ENCODE measurements around the gene MACROH2A2. TPM values are rescaled to one million over a fixed set of nuclear protein-coding genes. Genes with fewer than 3 reads are reported as not detected.
A peak's percentile ranks its signal among the peaks of the same experiment; 100 is the strongest.

Gene MACROH2A2
- total and polyA plus RNA-seq, 7 experiments from 2014 or later: 3.1 to 6.0 (median 4.2) TPM

GRCh38 chr10:70112071-70112470 is 59.4 kb downstream of the MACROH2A2 start:
- no peak for ATAC-seq
- no peak for DNase-seq
- ChIA-PET POLR2A (no interaction called here), CTCF (no interaction called here)
- intact Hi-C loops (cut with micrococcal nuclease): no loop called here
- peaks cover 0 to 37% (median 5%) of the 10 kb centered on the region in 5 donors for H3K36me3 Mint-ChIP-seq
- H3K27ac Mint-ChIP-seq: no peak overlapping the region
- Histone ChIP-seq H3K4me1 (ENCODE audit: control insufficient read depth in 2 of 2, insufficient read depth in 2 of 2, low read length in 2 of 2) (peaks cover 0 to 6% of the 10 kb centered on the region in 2 donors), H3K9me3 (ENCODE audit: control insufficient read depth in 2 of 3, low read length in 3 of 3) (no peaks in the 10 kb centered on the region), H3K4me3 (ENCODE audit: low read length) (no peak overlapping the region), H3K27me3 (ENCODE audit: control insufficient read depth in 2 of 2, insufficient read depth in 2 of 2, low read length in 2 of 2) (no peaks in the 10 kb centered on the region), H3K27ac (ENCODE audit: low read depth, low read length) (no peak overlapping the region), H3K36me3 (ENCODE audit: control insufficient read depth in 2 of 3, insufficient read depth in 3 of 3, low read length in 3 of 3) (peaks cover 0 to 53% (median 4%) of the 10 kb centered on the region in 3 experiments)
- H3K9me3 Mint-ChIP-seq: no peaks in the 10 kb centered on the region
- H3K27me3 Mint-ChIP-seq: no peaks in the 10 kb centered on the region
- H3K4me3 Mint-ChIP-seq: no peak overlapping the region
- H3K4me1 Mint-ChIP-seq: peaks cover 4 to 10% (median 5%) of the 10 kb centered on the region in 7 donors

DNA sequence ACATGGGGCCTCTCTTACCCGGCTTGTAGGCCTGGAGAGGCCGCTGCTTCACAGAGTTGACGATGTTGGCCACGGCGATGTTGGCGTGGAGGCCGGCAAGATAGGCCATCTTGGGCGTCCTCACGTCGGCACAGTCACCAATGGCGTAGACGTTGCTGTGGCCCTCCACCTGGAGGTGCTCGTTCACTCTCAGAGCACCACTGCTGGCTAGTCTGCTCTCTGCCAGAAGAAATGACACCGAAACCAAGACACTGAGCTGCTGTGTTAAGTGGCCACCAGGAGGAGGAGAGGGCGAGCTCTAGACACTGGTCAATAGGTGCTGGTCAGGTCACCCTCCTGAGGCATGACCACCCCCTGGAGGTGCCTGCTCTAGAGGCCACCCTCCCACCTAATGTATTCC is 62.3 kb downstream of the MACROH2A2 start:
- H3K27me3 Mint-ChIP-seq: no peaks in the 10 kb centered on the region
- H3K4me1 Mint-ChIP-seq: peaks cover 4 to 10% (median 5%) of the 10 kb centered on the region in 7 donors
- Histone ChIP-seq H3K27ac (ENCODE audit: low read depth, low read length) (no peak overlapping the region), H3K4me1 (ENCODE audit: control insufficient read depth in 2 of 2, insufficient read depth in 2 of 2, low read length in 2 of 2) (peaks cover 0 to 6% of the 10 kb centered on the region in 2 donors), H3K4me3 (ENCODE audit: low read length) (no peak overlapping the region), H3K36me3 (ENCODE audit: control insufficient read depth in 2 of 3, insufficient read depth in 3 of 3, low read length in 3 of 3) (peaks cover 0 to 34% (median 4%) of the 10 kb centered on the region in 3 experiments), H3K9me3 (ENCODE audit: control insufficient read depth in 2 of 3, low read length in 3 of 3) (no peaks in the 10 kb centered on the region), H3K27me3 (ENCODE audit: control insufficient read depth in 2 of 2, insufficient read depth in 2 of 2, low read length in 2 of 2) (no peaks in the 10 kb centered on the region)
- CTCF ChIA-PET: interaction anchor here (0.9 to 6.2 kb wide), 7 partner anchors 21 to 249 kb away, joined by 3 to 49 read pairs (median 11); partner anchors contain the start of gene TYSND1
- no peaks in the 10 kb centered on the region for H3K9me3 Mint-ChIP-seq
- H3K27ac Mint-ChIP-seq: no peak overlapping the region
- H3K4me3 Mint-ChIP-seq: no peak overlapping the region
- no peak for DNase-seq
- POLR2A ChIA-PET: interaction anchor here (0.9 to 3.0 kb wide), 2 partner anchors 23 to 31 kb away, joined by 3 to 18 read pairs; partner anchors contain the start of gene TYSND1
- H3K36me3 Mint-ChIP-seq: peaks cover 0 to 37% (median 5%) of the 10 kb centered on the region in 5 donors
- intact Hi-C loops (cut with micrococcal nuclease): no loop called here
- no peak for ATAC-seq

GRCh38 chr10:70115948-70116682 is 63.5 kb downstream of the MACROH2A2 start:
- no peaks in the 10 kb centered on the region for H3K9me3 Mint-ChIP-seq

GRCh38 chr10:70117646-70118045 is 65.0 kb downstream of the MACROH2A2 start:
- ATAC-seq: no peak
- H3K27me3 Mint-ChIP-seq: no peaks in the 10 kb centered on the region
- no peak overlapping the region for H3K27ac Mint-ChIP-seq
- POLR2A ChIA-PET: interaction anchor here (0.6 to 0.8 kb wide), 2 partner anchors 10 to 50 kb away, joined by 3 read pairs; no protein-coding TSS in a partner anchor
- no peak overlapping the region for H3K27ac ChIP-seq (ENCODE audit: low read depth, low read length)
- peaks cover 0 to 29% (median 5%) of the 10 kb centered on the region in 5 donors for H3K36me3 Mint-ChIP-seq
- H3K4me3 ChIP-seq (ENCODE audit: low read length): no peak overlapping the region
- CTCF ChIA-PET: interaction anchor here (0.7 to 6.2 kb wide), 4 partner anchors 22 to 82 kb away, joined by 3 to 49 read pairs (median 26); partner anchors contain the start of gene TYSND1
- no peaks in the 10 kb centered on the region for H3K9me3 ChIP-seq (ENCODE audit: control insufficient read depth in 2 of 3, low read length in 3 of 3)
- no peaks in the 10 kb centered on the region for H3K9me3 Mint-ChIP-seq
- H3K4me1 ChIP-seq (ENCODE audit: control insufficient read depth in 2 of 2, insufficient read depth in 2 of 2, low read length in 2 of 2): peaks cover 0 to 6% of the 10 kb centered on the region in 2 donors
- H3K4me1 Mint-ChIP-seq: peaks cover 2 to 8% (median 5%) of the 10 kb centered on the region in 7 donors
- no peak overlapping the region for H3K4me3 Mint-ChIP-seq
- no peaks in the 10 kb centered on the region for H3K27me3 ChIP-seq (ENCODE audit: control insufficient read depth in 2 of 2, insufficient read depth in 2 of 2, low read length in 2 of 2)
- DNase-seq: no peak
- H3K36me3 ChIP-seq (ENCODE audit: control insufficient read depth in 2 of 3, insufficient read depth in 3 of 3, low read length in 3 of 3): peaks cover 0 to 24% (median 4%) of the 10 kb centered on the region in 3 experiments
- intact Hi-C loops (cut with micrococcal nuclease): no loop called here

More at GRCh38 chr10:70115948-70116682, 63.5 kb downstream of the MACROH2A2 start:
- no peak overlapping the region for H3K4me3 Mint-ChIP-seq
- POLR2A ChIA-PET: interaction anchor here (0.9 to 3.0 kb wide), 5 partner anchors 18 to 54 kb away, joined by 3 to 18 read pairs (median 4); partner anchors contain the start of genes SAR1A and TYSND1
- peaks cover 0 to 36% (median 4%) of the 10 kb centered on the region in 3 experiments for H3K36me3 ChIP-seq (ENCODE audit: control insufficient read depth in 2 of 3, insufficient read depth in 3 of 3, low read length in 3 of 3)
- peaks cover 0 to 6% of the 10 kb centered on the region in 2 donors for H3K4me1 ChIP-seq (ENCODE audit: control insufficient read depth in 2 of 2, insufficient read depth in 2 of 2, low read length in 2 of 2)
- H3K27me3 Mint-ChIP-seq: no peaks in the 10 kb centered on the region
- H3K27ac ChIP-seq (ENCODE audit: low read depth, low read length): no peak overlapping the region
- no peaks in the 10 kb centered on the region for H3K9me3 ChIP-seq (ENCODE audit: control insufficient read depth in 2 of 3, low read length in 3 of 3)
- ATAC-seq: peak; percentile 82
- peaks cover 0 to 37% (median 5%) of the 10 kb centered on the region in 5 donors for H3K36me3 Mint-ChIP-seq
- intact Hi-C loops (cut with micrococcal nuclease): loop anchor here (1.0 kb wide), 3 partner anchors 30 to 83 kb away; partner anchors contain the start of gene TYSND1 (in 2 of the 2)
- no peaks in the 10 kb centered on the region for H3K27me3 ChIP-seq (ENCODE audit: control insufficient read depth in 2 of 2, insufficient read depth in 2 of 2, low read length in 2 of 2)
- no peak overlapping the region for H3K4me3 ChIP-seq (ENCODE audit: low read length)
- CTCF ChIA-PET: interaction anchor here (0.7 to 6.2 kb wide), 12 partner anchors 11 to 248 kb away, joined by 3 to 49 read pairs (median 6); partner anchors contain the start of genes PPA1 and TYSND1
- peaks cover 4 to 10% (median 5%) of the 10 kb centered on the region in 7 donors for H3K4me1 Mint-ChIP-seq
- no peak overlapping the region for H3K27ac Mint-ChIP-seq
- DNase-seq: peak; percentile 23 to 66 (median 54)

DNA sequence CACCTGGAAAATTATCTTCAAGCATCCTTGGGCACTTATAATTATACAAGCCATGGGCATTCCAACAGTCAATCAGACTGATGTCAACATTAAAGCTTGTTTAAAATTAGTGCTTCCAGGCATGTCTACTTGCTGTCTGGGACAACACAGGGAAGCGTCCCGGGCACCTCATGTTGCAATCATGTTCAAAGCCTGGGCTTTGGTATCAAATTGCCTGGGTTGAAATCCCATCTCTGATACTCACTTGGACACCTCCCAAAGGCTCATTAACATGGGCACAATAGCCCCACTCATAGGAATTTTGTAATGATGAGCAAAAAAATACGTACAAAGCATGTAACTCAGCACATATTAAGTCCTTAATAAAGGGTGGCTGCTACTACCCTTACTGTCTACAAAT is 65.5 kb downstream of the MACROH2A2 start:
- peaks cover 0 to 25% (median 5%) of the 10 kb centered on the region in 5 donors for H3K36me3 Mint-ChIP-seq
- intact Hi-C loops (cut with micrococcal nuclease): no loop called here
- POLR2A ChIA-PET: interaction anchor here (0.8 kb wide), 1 partner anchor 10 kb away, joined by 3 read pairs; no protein-coding TSS in a partner anchor
- Histone ChIP-seq H3K4me1 (ENCODE audit: control insufficient read depth in 2 of 2, insufficient read depth in 2 of 2, low read length in 2 of 2) (peaks cover 0 to 6% of the 10 kb centered on the region in 2 donors), H3K4me3 (ENCODE audit: low read length) (no peak overlapping the region), H3K27me3 (ENCODE audit: control insufficient read depth in 2 of 2, insufficient read depth in 2 of 2, low read length in 2 of 2) (no peaks in the 10 kb centered on the region), H3K9me3 (ENCODE audit: control insufficient read depth in 2 of 3, low read length in 3 of 3) (no peaks in the 10 kb centered on the region), H3K36me3 (ENCODE audit: control insufficient read depth in 2 of 3, insufficient read depth in 3 of 3, low read length in 3 of 3) (peaks cover 0 to 19% (median 0%) of the 10 kb centered on the region in 3 experiments), H3K27ac (ENCODE audit: low read depth, low read length) (no peak overlapping the region)
- ATAC-seq (no peak), DNase-seq (no peak)
- no peaks in the 10 kb centered on the region for H3K9me3 Mint-ChIP-seq
- H3K27me3 Mint-ChIP-seq: no peaks in the 10 kb centered on the region
- peaks cover 2 to 8% (median 5%) of the 10 kb centered on the region in 7 donors for H3K4me1 Mint-ChIP-seq
- H3K27ac Mint-ChIP-seq: no peak overlapping the region
- CTCF ChIA-PET: interaction anchor here (0.7 to 6.2 kb wide), 4 partner anchors 22 to 247 kb away, joined by 3 to 49 read pairs (median 22); partner anchors contain the start of gene TYSND1
- no peak overlapping the region for H3K4me3 Mint-ChIP-seq

GRCh38 chr10:70119197-70119596 is 66.6 kb downstream of the MACROH2A2 start:
- Mint-ChIP-seq H3K4me3 (no peak overlapping the region), H3K27ac (no peak overlapping the region), H3K36me3 (peaks cover 0 to 17% (median 0%) of the 10 kb centered on the region in 5 donors), H3K4me1 (peaks cover 2 to 8% (median 5%) of the 10 kb centered on the region in 7 donors), H3K27me3 (no peaks in the 10 kb centered on the region), H3K9me3 (no peaks in the 10 kb centered on the region)
- Histone ChIP-seq H3K27me3 (ENCODE audit: control insufficient read depth in 2 of 2, insufficient read depth in 2 of 2, low read length in 2 of 2) (no peaks in the 10 kb centered on the region), H3K4me1 (ENCODE audit: control insufficient read depth in 2 of 2, insufficient read depth in 2 of 2, low read length in 2 of 2) (peaks cover 0 to 6% of the 10 kb centered on the region in 2 donors), H3K9me3 (ENCODE audit: control insufficient read depth in 2 of 3, low read length in 3 of 3) (no peaks in the 10 kb centered on the region), H3K27ac (ENCODE audit: low read depth, low read length) (no peak overlapping the region), H3K4me3 (ENCODE audit: low read length) (no peak overlapping the region), H3K36me3 (ENCODE audit: control insufficient read depth in 2 of 3, insufficient read depth in 3 of 3, low read length in 3 of 3) (peaks cover 0 to 11% (median 0%) of the 10 kb centered on the region in 3 experiments)
- ChIA-PET POLR2A (no interaction called here), CTCF (interaction anchor here (0.8 to 6.2 kb wide), 4 partner anchors 26 to 246 kb away, joined by 3 to 49 read pairs (median 22); partner anchors contain the start of gene TYSND1)
- DNase-seq: no peak
- intact Hi-C loops (cut with micrococcal nuclease): no loop called here
- no peak for ATAC-seq
